ENCODE data around the gene GADD45B.
"Not testable (repeated sequence)": the region's sequence is repeated elsewhere in the genome, so short reads cannot be mapped to it uniquely, and the experiment has no call there.

The GADD45B gene

DNA sequence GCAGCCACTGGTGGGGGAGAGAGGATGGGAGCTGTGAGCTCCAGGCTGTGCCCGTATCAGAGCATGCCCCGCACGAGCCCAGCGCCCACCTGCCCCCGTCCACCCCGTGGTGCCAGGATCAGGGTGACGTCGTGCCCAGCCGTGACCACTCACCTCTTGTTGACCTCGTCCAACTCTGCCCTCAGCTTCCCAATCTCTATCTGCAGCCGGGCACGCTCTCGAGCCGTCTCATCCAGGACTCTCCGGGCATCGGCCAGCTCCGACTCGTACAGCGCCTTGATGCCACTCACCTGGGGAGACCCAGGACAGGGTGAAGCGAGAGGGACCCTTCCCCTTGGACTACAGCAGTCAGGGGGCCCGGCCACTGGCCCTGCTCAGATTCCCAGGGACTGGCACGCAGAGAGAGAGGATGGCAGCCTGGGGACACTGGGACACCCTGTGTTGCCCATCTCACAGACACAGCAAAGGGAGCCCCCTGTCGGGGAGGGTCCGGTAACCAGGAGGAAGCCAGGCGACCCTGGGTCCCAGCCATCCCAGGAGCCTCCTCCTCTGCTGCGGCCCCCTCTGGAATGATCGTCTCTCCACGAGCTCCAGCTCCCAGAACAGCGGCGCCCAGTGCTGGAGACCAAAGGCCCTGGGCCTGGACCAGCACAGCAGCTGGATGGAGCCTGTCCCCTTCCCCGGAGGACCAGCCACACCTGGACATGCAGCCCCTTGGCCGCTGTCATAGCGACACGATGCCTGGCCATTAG lies 31.5 kb upstream of the GADD45B start:
- DNase-seq: no peak

DNA sequence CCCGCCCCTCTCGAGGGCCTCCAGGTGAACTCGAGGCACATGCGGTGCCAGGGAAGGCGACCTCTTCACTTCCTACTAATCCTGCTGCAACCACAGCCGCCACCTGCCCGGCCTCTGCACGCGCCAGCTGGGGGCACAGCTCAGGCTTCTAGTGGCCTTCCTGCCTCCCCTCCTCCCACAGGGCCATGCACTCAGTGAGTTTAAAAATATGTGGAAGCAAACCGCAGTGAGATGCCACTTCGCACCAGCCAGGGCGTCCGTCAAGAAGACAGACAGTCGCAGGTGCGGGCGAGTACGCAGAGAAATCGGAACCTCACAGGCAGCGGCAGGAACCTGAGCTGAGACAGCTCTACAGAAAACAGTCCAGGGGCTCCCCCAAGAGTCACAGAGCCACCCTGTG lies 29.5 kb upstream of the GADD45B start:
- no peak for DNase-seq

DNA sequence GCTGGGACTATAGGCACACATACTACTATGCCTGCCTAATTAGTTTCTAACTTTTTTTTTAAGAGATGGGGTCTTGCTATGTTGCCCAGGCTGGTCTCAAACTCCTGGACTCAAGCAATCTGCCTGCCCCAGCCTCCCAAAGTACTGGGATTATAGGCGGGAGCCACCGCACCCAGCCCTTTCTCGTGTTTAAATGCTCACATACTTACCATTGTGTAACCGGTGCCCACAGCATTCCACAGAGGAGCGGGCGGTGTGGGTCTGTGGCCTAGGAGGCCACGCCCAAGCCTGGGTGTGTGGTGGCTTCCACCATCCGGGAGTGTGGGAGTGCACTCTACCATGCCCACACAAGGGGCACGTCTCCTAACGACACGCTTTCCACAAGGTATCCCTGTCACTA lies 26.9 kb upstream of the GADD45B start:
- no peak for DNase-seq

DNA sequence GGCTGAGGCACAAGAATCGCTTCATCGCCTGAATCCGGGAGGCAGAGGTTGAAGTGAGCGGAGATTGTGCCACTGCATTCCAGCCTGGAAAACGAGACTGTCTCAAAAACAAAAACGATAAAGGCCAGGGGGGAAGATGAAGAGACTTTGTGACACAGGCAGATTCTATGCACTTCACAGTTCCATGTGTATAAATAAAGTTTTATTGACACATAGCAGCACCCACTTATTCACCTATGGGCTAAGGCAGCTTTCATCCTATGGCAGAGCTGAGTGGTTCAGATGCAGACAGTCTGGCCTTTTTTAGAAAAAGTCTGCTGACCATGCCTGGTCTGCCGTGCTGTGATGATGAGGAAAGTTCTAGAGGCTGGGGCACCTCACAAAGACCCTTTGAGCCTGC lies 24.8 kb upstream of the GADD45B start:
- DNase-seq: no peak

DNA sequence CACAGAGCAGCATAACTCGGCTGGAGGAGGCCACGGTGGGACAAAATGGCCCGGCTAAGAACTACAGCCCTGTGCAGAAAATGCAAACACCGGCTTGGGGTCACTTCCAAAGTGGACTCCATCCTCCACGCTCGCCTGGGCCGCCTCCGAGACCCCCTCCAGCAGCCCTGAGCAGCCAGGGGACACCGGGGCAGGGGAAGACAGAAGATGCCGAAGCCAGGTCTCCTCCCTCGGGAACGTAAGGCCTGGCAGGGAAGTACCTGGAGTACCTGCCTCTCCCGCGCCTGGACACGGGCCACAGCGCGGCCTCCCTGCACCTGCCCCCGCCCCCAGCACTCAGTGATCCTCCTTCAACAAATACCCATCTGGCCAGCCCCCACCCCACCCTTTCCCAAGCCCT lies 24.2 kb upstream of the GADD45B start:
- DNase-seq: no peak

DNA sequence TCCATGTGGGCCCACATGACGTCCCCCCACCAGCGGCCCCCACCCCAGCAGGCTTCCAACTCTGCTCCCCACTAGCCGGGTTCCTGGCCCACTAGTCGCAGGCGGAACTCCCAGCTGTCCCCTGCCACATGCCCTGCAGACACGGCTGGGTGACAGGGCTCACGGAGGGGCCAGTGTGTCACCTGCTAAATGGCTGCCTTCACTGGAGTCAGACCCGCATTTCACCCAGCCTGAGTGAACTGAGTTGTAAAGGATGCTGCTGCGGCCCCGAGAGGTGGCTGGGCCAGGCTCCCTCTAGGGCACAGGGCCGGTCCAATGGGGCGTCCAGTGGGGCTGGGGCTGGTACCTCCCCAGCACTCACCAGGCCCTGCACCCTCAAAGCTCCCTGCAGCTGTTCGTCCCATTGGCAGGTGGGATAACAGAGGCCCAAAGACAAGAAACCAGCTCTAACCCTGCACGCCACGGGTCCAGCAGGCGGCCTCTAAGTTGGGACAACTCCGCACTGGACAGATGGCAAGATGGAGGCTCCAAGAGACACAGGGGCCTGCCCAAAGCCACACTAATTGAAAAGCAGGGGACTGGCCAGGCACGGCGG lies 22.4 kb upstream of the GADD45B start:
- DNase-seq: no peak

DNA sequence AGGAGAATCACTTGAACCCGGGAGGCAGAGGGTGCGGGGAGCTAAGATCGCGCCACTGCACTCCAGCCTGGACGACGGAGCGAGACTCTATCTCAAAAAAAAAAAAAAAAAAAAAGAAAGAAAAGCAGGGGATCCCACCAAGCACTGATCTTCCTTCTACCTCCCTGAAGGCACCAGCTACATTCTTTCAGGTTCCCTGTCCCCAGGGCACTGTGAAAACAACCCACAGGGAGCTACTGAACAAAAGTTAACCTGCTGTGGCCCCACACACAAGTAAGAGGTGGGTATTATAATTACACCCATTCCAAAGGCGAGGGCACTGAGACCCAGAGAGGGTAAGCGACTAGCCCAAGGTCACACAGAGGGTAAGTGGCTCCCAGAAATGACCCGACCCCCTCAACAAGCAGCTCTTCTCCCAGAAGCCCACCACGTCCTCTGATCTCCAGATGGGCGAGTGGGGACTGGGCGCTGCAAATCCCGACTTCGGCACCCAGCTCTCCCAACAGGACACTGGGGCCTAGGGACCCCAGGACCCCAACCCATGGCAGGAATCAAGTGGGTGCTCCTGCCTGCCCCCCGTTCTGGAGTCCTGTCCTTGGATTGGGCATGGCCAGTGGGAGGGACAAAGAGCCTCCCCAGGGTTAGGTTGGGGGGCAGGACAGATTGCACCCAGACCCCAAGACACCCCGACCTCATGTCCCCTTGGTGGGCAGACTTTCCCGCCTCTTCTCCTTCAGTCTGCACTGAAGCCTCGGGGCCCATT lies 21.5 kb upstream of the GADD45B start:
- no peak for DNase-seq

DNA sequence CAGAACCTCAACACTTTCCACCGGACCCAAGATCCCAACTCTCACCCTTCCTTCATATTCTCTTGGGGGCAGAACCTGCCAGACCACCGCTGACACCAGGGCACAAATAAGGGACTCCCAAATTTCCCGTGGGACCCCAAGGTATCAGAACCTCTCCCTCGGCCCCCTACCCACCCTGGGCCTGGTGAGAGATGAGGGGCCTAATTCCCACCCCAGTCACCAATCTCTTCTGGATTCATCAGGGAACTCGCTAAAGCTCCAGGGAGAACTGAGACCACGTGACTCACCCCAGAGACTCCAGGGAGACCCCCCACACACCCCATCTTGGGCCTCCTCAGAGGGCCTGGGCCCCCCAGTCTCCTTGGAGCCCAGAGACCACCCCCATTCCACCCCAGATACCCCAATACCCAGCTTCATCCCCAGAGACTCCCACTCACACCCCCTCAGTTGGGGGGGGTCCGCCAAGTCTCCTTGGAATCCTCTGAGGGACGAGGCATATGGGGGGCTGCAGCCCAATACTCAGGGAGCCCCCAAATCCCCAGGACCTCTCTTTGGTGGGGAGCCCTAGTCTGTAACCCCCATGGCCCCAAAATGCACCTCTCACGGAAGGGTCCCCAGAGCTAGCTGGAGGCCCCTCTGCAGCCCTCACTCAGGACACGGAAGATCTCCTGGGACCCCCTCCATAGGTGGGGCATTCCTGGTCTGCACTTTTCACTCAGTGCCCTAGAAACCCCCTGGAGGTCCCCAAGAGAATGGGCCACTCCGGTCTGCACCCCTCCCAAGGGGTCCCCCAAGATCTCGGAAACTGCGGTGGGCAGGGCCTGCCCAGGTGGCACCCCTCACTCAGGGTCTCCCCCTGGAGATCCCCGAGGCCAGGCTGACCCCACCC lies 20.7 kb upstream of the GADD45B start:
- no peak for DNase-seq

DNA sequence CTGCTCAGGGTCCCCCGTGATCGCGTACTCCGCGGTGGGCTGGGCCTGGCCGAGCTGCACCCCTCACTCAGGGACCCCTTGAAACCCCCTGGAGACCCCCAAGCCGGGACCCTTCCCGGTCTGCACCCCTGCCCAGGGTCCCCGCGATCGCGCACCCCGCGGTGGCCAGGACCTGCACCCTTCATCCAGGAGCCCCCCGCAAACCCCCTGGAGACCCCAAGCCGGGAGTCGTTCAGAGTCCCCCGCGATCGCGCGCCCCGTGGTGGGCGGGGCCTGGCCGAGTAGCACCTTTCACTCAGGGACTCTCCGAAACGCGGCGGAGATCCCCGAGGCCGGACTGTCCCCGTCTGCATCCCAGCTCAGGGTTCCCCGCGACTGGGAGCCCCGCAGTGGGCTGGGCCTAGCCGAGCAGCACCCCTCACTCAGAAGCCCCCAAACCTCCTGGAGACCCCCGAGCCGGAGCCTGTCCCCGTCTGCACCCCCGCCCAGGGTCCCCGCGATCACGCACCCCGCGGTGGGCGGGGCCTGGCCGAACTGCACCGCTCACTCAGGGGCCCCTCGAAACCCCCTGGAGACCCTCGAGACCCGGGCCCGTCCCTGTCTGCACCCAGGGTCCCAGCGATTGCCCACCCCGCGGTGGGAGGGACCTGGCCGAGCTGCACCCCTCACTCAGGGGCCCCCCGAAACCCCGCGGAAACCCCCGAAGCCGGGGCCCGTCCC lies 19.9 kb upstream of the GADD45B start:
- peak; percentile 26 for DNase-seq

DNA sequence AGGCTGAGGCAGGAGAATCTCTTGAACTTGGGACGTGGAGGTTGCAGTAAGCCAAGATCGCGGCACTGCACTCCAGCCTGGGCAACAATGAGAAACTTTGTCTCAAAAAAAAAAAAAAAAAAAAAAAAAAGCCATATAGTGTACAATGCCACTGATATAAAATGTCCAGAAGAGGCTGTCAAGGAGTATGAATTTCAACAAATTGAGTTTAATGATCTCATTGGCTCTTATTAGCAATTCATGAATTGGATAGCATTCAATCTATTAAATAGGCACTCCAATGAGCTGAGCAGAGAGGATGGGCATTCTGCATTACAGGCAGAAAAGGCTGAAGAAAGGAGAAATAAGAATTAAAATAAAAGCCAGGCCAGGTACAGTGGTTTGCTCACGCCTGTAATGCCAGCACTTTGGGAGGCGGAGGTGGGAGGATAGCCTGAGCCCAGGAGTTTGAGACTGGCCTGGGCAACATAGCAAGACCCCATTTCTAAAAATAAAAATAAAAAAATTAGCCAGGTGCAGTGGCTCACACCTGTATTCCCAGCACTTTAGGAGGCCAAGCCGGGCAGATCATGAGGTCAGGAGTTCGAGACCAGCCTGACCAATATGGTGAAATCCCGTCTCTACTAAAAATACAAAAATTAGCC lies 18.4 kb upstream of the GADD45B start:
- no peak for DNase-seq

DNA sequence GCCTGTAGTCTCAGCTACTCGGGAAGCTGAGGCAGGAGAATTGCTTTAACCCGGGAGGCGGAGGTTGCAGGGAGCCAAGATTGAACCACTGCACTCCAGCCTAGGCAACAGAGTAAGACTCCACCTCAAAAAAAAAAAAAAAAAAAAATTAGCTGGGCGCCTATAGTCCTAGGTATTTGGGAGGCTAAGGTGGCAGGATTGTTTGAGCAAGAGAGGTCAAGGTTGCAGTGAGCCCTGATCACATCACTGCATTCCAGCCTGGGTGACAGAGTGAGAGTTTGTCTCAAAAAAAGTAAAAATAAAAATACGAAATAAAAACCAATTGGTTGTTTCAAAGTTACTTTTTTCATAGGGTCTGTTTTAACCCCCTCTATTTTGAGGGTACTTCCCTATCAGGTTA lies 17.9 kb upstream of the GADD45B start:
- DNase-seq: no peak

DNA sequence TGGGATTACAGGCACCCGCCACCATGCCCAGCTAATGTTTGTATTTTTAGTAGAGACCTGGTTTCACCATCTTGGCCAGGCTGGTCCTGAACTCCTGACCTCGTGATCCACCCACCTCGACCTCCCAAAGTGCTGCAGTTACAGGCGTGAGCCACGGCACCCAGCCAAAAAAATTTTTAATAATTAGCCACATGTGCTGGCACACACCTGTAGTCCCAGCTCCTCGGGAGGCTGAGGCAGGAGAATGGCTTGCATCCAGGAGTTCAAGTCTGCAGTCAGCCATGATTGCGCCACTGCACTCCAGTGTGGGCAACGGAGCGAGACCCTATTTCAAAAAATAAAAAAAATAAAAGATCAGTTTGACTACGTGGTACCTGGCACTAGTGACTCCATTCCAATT lies 17.2 kb upstream of the GADD45B start:
- not testable (repeated sequence) for DNase-seq

DNA sequence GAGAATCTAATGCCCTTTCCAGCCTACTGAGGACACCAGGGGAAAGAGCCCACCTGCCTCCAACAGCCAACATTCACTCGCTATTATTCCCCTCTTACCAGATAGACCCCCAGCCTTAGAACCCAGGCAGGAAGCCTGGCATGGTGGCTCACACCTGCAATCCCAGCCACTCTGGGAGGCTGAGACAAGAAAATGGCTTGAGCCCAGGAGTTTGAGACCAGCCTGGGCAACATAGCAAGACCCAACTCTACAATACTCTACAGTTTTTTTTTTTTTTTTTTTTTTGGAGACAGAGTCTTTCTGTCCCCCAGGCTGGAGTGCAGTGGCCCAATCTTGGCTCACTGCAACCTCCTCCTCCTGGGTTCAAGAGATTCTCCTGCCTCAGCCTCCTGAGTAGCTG lies 15.7 kb upstream of the GADD45B start:
- DNase-seq: no peak

DNA sequence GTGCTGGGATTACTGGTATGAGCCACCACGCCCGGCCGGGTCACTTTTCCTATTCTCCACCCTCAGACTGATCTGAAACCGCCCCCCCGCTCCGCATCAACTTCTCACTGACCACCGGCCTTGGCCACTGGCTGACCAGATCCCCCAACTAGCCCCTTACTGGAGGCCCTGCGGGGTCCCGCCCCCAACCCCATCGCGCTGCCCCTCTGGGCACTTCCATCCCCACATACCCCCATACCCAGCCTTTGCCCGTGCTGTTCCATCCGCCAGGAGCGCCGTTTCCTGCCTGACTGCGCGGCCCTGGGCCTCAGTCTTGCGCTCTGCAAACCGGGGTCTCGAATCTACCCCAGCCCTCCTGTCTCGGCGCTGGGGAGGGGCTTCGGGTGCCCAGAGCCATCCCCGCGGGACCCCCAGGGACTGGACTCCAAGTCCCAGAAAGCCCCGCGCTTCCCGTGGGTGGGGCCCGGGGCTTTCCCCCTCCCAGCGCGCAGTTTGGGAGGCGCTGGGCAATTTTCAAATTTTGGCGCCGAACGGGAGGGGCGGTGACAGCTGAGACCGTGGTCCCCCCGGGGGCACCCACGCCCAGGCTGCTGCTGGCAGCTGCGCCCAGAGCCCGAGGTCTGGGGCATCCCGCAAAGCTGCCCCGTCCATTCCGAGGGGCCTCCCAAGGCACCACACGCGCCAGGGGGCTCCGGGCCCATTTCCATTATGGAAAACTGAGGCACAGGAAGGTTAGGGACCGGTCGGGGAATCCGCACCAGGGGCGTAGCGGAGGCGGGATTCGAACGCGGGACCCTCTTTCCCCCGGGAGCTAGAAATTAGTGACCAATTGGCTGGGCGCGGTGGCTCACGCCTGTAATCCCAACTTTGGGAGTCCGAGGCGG lies 13.9 kb upstream of the GADD45B start:
- peak; percentile 36 for DNase-seq

DNA sequence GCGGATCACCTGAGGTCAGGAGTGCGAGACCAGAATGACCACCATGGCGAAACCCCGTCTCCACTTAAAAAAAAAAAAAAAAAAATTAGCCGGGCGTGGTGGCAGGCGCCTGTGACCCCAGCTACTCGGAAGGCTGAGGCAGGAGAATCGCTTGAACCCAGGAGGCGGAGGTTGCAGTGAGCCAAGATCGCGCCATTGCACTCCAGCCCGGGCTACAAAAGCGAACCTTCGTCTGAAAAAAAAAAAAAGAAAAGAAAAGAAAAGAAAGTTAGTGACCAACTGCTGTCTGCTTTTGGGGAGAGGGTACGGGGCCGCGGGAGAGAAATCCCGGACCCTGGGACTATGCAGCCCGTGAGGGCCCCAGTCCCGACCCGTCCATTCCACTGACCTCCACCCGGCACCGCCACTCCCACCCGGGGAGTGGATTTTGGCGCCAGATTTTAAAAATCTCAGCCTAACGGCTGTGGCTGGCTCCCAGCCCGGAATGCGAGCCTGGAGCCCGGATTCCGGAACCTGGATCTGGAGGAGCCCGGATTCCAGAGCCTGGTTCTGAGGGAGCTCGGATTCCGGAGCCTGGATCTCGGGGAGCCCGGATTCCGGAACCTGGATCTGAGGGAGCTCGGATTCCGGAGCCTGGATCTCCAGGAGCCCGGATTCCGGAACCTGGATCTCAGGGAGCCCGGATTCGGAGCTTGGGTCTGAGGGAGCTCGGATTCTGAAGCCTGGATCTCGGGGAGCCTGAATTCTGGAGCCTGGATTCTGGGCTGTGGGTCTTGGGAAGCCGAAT lies 13.1 kb upstream of the GADD45B start:
- no peak for DNase-seq

DNA sequence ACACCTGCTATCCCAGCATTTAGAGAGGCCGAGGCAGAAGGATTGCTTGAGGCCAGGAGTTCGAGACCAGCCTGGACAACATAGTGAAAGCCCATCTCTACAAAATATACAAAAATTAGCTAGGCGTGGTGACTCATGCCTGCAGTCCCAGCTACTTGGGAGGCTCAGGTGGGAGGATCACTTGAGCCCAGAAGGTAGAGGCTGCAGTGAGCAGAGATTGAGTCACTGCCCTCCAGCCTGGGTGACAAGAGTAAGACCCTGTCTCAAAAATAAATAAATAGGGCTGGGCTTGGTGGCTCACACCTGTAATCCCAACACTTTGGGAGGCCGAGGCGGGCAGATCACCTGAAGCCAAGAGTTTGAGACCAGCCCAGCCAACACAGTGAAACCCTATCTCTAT lies 12.2 kb upstream of the GADD45B start:
- not testable (repeated sequence) for DNase-seq

DNA sequence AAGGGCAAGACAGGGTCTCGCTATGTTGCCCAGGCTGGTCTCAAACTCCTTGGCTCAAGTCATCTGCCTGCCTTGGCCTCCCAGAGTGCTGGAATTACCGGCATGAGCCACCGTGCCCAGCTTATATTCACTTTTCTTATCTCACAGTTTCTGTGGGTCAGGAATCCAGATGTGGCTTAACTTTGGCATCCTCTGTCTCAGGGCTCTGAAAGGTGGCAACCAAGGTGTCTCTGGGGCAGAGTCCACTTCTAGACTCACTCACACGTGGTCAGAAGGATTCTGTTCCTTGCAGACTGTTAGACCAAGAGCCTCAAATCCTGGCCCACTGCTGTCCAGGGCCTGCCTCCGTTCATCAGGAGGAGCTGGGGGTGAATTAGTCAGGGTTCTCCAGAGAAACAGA lies 11.5 kb upstream of the GADD45B start:
- DNase-seq: no peak

DNA sequence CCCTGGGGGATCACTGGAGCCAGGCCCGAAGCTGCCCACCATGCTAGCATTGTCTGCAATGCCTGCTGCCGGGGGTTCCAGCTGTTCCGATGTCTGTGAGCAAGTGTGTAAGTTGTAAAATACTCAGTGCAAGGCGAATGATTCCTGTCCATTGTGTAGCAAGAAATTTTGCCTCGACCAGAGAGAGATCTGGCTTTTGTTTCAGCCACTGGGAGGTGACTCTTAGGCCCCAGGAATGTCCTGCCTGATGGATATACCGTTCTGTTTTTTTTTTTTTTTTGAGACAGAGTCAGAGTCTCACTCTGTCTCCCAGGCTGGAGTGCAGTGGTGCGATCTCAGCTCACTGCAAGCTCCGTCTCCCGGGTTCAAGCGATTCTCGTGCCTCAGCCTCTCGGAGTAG lies 7.3 kb upstream of the GADD45B start:
- DNase-seq: no peak

DNA sequence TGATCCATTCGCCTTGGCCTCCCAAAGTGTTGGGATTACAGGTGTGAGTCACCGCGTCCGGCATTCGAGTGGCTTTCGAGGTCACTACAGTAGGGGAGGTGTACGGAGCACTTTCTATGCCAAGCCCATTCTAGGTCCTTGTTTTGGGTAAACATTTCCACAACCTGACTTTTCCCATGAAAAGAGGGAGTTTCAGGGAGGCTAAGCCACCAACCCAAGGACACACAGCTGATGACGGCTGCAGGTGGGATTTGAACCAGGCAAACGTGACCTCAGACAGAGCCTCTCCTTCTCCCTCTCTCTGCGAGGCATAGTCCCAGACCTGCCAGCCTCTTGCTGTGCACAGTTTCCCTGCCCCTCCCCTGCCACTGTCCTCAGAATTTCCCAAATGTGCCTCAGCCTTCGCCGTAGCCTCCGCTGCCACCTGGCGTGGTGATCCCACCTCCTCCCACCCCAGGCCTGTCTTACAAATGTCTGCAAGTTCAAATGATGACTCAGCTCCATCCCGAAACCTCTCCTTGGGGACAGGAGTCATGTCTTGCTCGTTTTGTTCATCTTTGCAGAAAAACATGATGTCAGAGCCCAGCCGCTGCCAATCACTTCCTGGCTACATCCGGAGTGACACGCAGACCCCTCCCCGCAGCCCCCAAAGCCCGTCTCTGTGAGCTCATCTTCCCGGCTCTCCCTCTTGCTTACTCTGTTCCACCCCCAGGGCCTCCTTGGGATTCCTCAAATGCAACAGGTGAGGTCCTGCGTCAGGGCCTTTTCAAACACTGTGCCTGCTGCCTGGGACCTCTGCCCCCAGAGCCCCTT lies 6.6 kb upstream of the GADD45B start:
- no peak for DNase-seq

Data from activated effector memory CD4-positive, alpha-beta T cell treated with Interleukin-2 at 50 U/mL for 16 hours (primary cell).